HG03521 (cell line): Measurements from ENCODE around the gene AKR1B15.
A peak's percentile ranks its signal among the peaks of the same experiment; 100 is the strongest.
"Not testable (repeated sequence)": the region's sequence is repeated elsewhere in the genome, so short reads cannot be mapped to it uniquely, and the experiment has no call there.

ENCODE experiments used
- ATAC-seq: cut with Tn5 transposase; IDR thresholded peaks from one replicate; pipeline ENCODE4 v1.9.1; 2021; ENCODE audit warnings: mild to moderate bottlenecking, moderate library complexity; ENCODE audit not compliant: unreplicated experiment

Gene AKR1B15

DNA sequence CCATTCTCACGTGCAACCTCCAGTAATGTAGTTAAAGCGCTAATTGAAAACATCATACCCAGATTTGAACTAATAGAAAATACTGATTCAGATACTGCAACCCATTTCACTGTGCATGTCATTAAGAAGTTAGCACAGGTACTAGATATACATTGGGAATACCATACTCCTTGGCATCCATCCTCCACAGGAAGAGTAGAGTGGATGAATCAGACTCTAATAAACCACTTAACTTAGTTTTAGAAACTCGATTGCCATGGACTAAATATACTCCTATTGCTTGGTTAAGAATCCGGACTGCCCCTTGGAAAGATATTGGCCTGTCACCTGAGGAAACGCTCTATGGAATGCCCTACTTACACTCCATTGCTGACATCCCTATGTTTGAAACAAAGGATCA lies 9.5 kb downstream of the AKR1B15 start:
- ATAC-seq: no peak

DNA sequence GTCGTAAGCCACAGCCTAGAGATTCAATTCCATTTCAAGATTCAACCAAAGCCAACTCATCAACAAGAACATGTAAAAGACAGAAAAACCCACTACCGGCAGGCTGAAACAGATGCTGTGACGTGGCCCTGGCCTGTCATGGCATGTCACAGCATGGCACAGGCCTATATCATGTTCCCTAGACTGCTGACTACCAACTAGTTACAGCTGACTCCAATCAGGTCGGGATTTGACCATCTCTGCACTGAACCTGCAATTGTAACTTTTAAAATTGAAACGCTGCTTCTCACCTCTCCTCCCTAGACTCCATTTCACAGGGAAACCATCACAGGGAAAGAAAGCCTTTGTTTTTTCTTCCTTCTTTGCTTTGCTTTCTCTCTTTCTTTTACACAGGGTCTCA lies 12.7 kb downstream of the AKR1B15 start:
- not testable (repeated sequence) for ATAC-seq

DNA sequence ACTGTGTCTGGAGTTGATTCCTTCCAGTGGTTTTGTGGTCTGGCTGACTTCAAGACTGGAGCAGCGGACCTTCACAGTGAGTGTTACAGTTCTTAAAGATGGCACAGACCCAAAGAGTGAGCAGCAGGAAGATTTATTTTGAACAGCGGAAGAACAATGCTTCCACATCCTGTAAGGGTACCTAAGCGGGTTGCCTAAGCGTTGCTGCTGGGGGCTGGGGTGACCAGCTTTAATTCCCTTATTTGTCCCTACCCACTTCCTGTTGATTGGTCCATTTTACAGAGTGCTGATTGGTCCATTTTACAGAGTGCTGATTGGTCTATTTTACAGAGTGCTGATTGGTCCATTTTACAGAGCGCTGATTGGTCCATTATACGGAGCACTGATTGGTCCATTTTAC lies 13.2 kb downstream of the AKR1B15 start:
- ATAC-seq: no peak

DNA sequence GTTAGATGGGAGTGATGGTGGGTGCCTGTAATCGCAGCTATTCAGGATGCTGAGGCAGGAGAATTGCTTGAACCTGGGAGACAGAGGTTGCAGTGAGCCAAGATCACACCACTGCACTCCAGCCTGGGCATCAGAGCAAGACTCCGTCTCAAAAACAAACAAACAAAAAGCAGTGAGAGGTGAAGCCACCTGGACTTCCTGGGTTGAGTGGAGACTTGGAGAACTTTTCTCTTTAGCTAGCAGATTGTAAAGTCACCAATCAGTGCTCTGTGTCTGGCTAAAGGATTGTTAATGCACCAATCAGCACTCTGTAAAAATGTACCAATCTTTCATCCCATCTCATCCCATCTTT lies 14.5 kb downstream of the AKR1B15 start:
- not testable (repeated sequence) for ATAC-seq

DNA sequence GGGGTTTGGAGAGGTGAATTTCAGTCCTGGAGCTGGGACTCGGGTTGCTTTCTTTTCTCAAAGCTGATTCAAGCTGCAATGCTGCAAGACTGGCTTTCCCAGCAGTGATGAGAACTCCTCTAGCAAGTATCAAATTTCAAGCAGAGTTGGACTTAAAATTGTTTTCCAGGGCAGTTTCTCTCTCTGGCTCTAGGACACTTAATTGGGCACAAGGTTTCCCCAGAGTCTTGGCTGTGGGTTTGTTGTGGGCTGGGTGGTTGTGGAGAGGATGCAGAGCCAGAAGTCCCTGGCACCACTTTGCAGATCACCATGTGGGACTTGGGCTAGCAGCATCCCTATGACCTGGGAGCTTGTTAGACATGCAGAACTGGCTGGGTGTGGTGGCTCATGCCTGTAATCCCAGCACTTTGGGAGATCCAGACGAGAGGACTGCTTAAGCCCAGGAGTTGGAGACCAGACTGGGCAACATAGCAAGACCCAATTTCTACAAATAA lies 16.8 kb downstream of the AKR1B15 start:
- ATAC-seq: no peak

DNA sequence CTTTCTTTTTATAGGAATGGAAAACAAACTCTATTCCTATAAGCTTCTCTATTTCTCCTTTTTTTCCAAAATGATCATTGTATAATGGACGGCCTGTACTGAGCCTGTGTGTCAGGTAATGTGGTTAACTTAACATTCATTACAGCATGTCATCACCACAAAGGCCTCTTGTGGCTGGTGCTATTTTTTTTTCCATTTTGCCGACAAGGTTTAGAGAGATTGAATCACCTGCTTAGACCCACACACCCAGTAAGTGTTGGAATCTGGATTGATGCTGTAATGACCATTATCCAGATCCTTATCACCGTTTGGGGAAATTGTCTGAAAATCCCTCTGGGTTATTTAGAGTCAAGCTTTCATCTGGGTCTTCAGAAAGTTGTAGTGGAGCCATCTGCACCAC lies 18.5 kb downstream of the AKR1B15 start:
- no peak for ATAC-seq

DNA sequence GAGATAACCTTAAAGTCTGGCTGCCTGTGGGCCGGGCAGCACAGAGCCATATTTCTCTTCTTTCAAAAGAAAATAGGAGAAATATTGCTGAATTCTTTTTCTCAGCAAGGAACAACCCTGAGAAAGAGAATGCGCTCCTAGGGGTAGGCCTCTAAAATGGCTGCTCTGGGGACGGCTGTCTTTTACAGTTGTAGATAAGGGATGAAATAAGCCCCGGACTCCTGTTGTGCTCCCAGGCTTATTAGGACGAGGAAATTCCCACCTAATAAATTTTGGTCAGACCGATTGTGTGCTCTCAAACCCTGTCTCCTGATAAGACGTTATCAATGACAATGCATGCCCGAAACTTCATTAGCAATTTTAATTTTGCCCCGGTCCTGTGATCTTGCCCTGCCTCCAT lies 21.1 kb downstream of the AKR1B15 start:
- ATAC-seq: not testable (repeated sequence)

DNA sequence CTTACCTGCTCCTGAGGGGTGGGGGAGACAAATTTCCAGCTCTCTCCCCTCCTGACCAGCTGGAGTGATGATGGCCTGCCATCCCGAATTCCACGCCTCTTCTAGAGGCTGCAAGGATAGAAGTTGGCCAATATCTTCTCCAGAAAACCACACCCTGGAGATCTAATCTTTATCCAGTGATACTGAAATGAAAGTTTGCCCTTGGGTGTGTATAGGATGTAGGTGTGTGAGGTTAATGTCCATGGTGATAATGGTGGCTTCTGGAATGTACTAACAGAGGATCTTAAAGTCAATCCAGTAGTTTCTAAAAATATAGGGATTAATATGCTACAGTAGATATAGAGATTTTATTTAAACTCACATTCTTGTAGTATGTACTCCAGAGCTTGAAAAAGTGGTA lies 22.2 kb downstream of the AKR1B15 start:
- no peak for ATAC-seq

DNA sequence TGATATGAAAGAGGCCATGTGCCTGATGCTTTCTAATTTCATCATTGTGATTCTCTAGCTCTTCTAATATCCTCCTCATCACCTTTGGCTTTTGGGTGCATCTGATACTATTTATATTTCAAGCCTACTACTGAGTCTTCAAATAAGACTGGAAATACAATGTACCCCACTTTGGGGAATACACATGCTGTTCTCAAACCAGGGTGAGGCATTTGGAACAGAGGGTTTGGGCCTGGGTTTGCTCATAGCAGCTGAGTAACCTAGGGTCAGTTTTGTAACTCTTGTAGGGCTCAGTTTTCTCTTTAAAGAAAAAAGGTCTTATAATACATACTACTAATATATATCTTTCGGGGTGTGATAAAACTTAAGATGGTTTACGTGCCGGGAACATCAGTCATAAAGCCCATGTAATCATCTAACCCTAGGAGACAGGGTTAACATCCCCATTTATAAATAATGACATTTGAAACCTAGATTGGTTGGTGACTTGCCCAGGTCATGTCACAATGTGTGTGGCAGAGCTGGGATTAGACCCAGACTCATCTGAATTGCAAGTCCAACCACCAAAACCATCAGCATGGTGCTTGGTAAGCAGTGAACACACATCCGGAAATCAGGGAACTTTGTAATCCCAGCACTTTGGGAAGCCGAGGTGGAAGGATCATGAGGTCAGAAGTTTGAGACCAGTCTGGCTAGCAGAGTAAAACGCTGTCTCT lies 23.0 kb downstream of the AKR1B15 start:
- no peak for ATAC-seq

DNA sequence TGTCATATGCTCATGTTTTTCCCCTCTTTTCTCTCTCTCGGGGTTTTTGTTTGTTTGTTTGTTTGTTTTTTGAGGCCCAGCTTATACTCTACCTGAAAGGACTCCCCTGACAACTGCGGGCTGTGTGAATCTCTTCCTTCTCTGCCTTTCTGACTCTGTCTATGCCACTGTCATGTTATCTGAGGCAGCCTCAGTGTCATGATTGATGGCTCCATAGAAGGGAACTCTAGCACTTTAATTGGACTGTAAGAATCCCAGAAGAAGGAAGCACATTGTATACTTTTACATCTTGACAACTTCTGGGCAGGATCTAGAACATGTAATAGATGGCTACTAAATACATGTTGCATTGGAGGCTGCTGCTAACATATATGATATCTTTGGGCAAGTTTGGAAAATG lies 25.4 kb downstream of the AKR1B15 start:
- ATAC-seq: no peak

DNA sequence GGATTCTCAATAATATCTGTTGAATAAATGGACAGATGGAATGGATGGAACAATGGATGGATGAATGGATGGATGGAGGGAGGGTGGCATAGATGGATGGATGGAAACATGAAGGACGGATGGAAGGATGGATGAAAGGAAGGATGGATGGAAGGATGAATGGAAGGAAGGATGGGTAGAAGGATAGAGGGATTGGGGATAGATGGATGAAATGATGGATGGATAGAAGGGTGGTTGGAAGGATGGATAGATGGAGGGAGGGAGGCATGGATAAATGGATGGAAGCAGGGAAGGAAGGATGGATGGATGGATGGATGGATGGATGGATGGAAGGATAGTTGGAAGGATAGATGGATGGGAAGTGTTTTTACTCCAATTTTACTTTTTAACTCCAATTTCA lies 35.4 kb downstream of the AKR1B15 start:
- ATAC-seq: no peak

DNA sequence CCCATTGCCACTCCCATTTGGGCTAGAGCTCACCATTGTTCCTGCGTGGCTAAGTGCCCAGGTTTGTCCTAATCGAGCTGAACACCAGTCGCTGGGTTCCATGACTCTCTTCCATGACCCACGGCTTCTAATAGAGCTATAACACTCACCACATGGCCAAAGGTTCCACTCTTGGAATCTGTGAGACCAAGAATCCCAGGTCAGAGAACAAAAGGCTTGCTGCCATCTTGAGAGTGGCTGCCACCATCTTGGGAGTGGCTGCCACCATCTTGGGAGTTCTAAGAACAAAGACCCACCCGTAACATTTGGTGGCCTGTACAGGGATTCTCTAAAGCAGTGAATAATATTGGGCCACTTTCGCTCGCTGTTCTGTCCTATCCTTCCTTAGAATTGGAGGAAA lies 37.0 kb downstream of the AKR1B15 start:
- ATAC-seq: no peak

DNA sequence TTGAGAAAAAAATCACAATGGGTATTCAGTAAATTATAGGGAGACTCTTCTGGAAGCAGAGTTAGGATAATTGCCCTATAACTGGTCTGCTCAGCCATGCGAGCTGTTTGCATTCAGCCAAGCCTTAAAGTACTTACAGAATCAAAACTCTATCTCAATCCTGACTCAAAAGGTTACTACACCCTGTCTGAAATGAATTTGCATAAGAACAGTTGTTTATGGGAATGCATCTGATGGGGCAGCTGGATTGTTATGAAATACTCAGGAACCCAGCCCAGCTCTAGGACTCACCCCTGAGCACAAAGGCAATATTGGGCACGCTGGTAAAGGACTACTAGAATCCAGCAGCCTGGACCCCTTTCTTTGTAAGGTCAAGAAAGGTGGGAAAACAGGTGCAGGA lies 38.8 kb downstream of the AKR1B15 start:
- no peak for ATAC-seq

DNA sequence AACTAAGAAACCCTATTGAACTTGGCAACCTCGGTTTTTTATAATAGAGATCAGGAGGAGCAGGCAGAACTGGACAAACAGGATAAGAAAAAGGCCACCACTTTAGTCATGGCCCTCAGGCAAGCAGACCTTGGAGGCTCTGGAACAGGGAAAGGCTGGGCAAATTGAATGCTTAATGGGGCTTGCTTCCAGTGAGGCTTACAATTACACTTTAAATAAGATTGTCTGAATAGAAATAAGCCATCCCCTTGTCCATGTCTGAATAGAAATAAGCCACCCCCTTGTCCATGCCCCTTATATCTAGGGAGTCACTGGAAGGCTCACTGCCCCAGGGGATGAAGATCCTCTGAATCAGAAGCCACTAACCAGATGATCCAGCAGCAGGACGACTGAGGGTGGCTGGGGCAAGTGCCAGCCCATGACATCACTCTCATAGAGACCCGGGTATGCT lies 40.6 kb downstream of the AKR1B15 start:
- no peak for ATAC-seq

DNA sequence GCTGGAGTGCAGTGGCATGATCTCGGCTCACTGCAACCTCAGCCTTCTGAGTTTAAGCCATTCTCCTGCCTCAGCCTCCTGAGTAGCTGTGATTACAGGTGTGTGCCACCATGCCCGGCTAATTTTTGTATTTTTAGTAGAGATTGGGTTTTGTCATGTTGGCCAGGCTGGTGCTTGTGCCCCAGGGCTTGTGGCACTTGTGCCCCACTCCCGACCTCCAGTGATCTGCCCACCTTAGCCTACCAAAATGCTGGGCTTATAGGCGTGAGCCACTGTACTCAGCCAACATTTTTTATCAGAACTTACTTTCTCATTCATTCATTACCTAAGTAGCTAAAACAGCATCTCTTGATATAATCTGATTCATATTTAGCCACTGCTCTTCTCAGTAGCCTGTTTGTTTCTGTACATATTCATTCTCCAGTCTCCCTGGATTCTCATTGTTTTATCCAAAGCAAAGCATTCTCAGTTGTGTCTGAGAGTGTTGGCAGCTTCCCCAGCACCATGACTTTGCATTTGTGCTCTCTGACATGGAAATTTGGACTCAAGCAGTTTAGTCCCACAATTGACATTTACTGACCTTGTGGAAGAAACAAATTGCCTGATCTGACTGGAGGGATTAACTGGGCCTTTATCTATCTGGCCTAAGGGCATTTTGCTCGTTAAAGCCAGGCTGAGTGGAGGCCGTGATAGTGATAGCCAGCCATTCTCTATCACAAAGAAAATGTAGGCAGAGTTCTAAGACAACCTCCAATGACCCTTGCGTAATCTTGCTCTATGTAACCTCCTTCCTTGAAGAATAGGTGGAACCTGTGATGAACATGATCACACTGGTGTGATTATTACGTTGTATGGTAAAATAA lies 44.9 kb downstream of the AKR1B15 start:
- no peak for ATAC-seq

DNA sequence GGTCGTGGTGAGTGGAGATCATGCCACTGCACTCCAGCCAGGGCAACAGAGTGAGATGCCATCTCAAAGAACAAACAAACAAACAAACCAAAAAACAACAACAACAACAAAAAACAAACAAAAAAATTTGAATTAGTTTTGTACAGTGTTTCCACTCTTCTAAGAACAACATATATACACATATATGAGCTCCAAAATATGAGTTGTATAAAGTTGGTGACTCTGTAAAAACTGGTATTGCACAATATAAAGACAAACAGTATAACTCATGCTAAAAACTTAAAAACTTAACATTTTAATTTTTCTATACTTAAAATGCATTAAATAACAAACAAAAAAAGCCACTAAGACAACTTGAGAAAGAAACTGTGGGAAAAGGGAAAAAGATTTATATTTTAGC lies 46.0 kb downstream of the AKR1B15 start:
- no peak for ATAC-seq

DNA sequence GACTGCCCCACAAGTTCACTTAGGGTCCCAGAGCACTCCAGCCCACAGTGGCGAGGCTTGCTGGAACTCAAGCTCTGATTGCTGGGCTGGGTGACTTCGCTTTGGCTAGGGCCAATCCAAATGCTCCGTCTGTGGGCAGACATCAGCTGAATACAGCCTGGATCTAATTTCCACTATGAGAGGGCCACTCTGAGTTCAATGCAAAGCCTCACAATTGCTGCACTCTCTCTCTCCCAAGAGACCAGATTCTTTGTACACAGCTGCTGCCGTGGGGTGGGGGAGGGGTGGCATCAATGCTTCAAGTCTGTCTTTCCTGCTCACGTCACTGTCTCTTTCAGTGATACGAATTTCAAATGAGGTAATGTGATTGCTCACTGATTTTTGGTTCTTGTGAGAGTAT lies 50.5 kb downstream of the AKR1B15 start:
- ATAC-seq: no peak

DNA sequence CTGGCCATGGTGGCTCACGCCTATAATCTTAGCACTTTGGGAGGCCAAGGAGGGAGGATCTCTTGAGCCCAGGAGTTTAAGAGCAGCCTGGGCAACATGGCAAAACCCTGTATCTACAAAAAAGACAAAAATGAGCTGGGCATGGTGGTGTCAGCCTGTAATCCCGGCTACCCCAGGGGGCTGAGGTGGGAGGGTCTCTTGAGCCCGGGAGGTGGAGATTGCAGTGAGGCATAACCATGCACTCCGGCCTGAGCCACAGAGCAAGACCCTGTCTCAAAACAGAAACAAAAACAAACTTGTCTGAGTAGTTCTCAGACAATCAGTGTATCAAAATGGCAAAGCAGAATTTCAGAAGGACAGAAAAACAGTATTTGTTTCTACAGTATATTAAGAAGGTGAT lies 52.5 kb downstream of the AKR1B15 start:
- ATAC-seq: no peak

DNA sequence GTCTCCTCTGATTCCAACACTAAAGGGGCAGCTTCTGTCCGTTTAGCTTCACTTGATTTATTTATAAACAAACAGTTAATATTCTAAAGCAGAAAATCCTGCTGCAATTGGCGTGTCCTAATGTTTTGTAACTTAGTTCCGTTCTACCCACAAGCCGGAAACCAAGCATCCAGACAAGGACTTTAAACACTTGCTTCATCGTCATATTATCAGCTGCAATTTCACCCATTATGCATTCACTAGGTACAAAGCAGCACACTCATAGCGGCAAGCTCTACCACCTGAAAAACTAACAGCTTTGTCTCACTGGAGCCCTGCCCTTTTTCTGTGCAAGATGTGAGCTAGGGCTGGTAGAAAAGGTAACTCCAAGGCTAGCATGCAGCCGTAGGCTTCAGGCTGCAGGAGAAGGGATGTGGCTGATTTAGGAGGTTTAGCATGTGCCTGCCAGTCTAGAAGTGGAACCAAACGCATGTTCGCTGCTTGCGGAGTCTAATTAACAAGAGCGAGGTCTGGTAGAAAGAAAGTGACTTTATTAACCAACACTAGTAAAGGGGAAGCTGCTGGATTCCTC lies 54.1 kb downstream of the AKR1B15 start:
- ATAC-seq: no peak

DNA sequence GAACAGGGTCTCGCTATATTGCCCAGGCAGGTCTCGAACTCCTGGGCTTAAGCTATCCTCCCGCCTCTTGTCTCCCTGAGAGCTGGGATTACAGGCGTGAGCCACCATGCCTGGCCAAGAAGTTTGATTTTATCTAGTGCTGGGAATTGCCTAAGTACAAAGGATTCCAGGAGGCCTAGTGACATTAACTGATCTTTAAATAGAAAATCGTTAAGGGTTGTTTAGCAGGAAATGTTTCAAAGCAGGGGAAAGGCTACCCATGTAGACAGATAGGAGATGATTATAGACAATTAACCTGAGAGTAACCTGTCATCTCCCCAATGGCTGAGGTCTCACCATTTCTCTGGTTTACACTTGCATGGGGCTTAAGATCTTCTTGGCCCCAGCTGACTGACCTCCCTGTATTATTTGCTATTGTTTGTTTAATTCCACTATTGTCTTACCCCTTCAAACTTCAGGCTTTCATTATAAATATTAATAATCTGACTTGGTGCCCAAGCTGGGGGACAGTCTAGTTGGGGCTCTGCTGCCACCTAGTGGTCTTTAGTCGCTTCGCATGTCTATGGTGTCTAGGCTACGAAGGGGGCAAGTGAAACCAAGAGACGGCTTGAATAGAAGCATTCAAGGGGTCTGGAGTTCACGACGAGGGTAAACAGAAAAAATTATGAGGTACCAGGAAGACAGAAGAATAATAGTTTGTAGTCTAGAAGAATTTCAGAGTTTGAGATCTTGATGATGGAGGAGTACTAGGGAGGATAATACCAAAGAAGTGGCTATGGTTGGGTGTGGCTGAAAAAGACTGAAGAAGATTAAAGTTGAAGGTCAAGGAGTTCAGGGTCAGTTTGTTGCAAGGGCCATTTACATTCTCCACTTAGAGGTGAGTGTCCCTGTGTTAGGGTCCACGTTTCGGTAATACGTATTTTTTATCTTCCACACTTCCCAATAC lies 57.3 kb downstream of the AKR1B15 start:
- ATAC-seq: peak; percentile 73
